Endothelial cell (in vitro differentiated cells): ENCODE measurements around the gene CFAP65. TPM values are rescaled to one million over a fixed set of nuclear protein-coding genes. Genes with fewer than 3 reads are reported as not detected.
A peak's percentile ranks its signal among the peaks of the same experiment; 100 is the strongest.

ENCODE experiments used
- DNase-seq: peaks from one replicate; pipeline ENCODE4 v3.0.0; 2021; ENCODE audit warnings: low spot score
- H3K27ac Mint-ChIP-seq: one replicate; pipeline ENCODE4 v1.8.0; 2021; ENCODE audit warnings: mixed read lengths, inconsistent platforms; ENCODE audit not compliant: unreplicated experiment
- H3K27me3 Mint-ChIP-seq: one replicate; pipeline ENCODE4 v1.8.0; 2021; ENCODE audit warnings: mild to moderate bottlenecking, moderate library complexity, mixed read lengths, inconsistent platforms; ENCODE audit not compliant: unreplicated experiment
- H3K36me3 Mint-ChIP-seq: one replicate; pipeline ENCODE4 v1.8.0; 2021; ENCODE audit warnings: mild to moderate bottlenecking, low read depth, mixed read lengths, inconsistent platforms; ENCODE audit not compliant: unreplicated experiment
- H3K4me1 Mint-ChIP-seq: one replicate; pipeline ENCODE4 v1.8.0; 2021; ENCODE audit warnings: mild to moderate bottlenecking, mixed read lengths, inconsistent platforms; ENCODE audit not compliant: unreplicated experiment
- H3K4me3 Mint-ChIP-seq: one replicate; pipeline ENCODE4 v1.8.0; 2021; ENCODE audit warnings: mild to moderate bottlenecking, mixed read lengths, inconsistent platforms; ENCODE audit not compliant: unreplicated experiment
- H3K9me3 Mint-ChIP-seq: one replicate; pipeline ENCODE4 v1.8.0; 2021; ENCODE audit warnings: mixed read lengths, inconsistent platforms; ENCODE audit not compliant: unreplicated experiment
- long read RNA-seq: library from polyadenylated mRNA; unstranded; transcript quantifications from one replicate; pipeline ENCODE4 v2.0.0, GENCODE V29; 2020; ENCODE audit not compliant: unreplicated experiment
- total RNA-seq: library from RNA; stranded (reverse); fragmentation: NEBNext Ultra II Directional; extraction: Animal tissue kit (Norgen Biotek cat#: 25700); gene quantifications from one replicate; pipeline ENCODE4 v1.2.1, GENCODE V29; 2021; ENCODE audit not compliant: unreplicated experiment
- TF ChIP-seq, protein P1 (sequence below): fragments of 200-600 bp; sonication (generic); IDR thresholded peaks from one replicate; pipeline ENCODE4 v1.5.0; 2021; ENCODE audit warnings: antibody characterized with exemption; ENCODE audit not compliant: unreplicated experiment

CFAP65 gene
- total RNA-seq: 0.59 TPM
- long read RNA-seq: 0 reads

- TF ChIP-seq, protein P1, sequence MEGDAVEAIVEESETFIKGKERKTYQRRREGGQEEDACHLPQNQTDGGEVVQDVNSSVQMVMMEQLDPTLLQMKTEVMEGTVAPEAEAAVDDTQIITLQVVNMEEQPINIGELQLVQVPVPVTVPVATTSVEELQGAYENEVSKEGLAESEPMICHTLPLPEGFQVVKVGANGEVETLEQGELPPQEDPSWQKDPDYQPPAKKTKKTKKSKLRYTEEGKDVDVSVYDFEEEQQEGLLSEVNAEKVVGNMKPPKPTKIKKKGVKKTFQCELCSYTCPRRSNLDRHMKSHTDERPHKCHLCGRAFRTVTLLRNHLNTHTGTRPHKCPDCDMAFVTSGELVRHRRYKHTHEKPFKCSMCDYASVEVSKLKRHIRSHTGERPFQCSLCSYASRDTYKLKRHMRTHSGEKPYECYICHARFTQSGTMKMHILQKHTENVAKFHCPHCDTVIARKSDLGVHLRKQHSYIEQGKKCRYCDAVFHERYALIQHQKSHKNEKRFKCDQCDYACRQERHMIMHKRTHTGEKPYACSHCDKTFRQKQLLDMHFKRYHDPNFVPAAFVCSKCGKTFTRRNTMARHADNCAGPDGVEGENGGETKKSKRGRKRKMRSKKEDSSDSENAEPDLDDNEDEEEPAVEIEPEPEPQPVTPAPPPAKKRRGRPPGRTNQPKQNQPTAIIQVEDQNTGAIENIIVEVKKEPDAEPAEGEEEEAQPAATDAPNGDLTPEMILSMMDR: no peak
- Mint-ChIP-seq H3K36me3 (no peaks in the 10 kb centered on the region), H3K4me3 (peak within 1 kb of the TSS; percentile 95), H3K4me1 (peaks cover 14% of the 10 kb centered on the region), H3K27me3 (no peaks in the 10 kb centered on the region), H3K27ac (peak within 1 kb of the TSS; percentile 57), H3K9me3 (no peaks in the 10 kb centered on the region)
- DNase-seq: peak; percentile 64
Measured at GRCh38 chr2:219041252-219041651, at the start of gene CFAP65. CFAP65 (minus strand) TSS chr2:219041516; CDS start chr2:219039048, 2,468 bp downstream.

GRCh38 chr2:219090436-219091299 is 49.4 kb upstream of the CFAP65 start:
- Mint-ChIP-seq H3K4me3 (no peak overlapping the region), H3K27ac (no peak overlapping the region), H3K36me3 (no peaks in the 10 kb centered on the region), H3K9me3 (no peaks in the 10 kb centered on the region), H3K4me1 (peaks cover 22% of the 10 kb centered on the region), H3K27me3 (no peaks in the 10 kb centered on the region)
- DNase-seq: no peak
- TF ChIP-seq, protein P1: no peak

DNA sequence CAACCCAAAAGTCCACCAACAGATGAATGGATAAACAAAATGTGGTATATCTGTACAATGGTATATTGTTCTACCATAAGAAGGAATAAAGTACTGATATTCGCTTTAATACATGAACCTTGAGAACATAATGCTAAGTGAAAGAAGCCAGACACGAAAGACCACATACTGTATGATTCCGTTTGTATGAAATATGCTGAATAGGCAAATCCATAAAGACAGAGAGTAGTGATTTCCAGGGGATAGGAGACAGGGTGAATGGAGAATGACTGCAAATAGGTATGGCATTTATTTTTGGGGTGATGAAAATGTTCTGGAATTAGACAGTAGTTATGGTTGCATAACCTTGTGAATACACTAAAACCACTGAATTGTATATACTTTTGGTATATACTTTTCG is 48.0 kb upstream of the CFAP65 start:
- DNase-seq: no peak
- H3K9me3 Mint-ChIP-seq: no peaks in the 10 kb centered on the region
- TF ChIP-seq, protein P1: no peak
- no peaks in the 10 kb centered on the region for H3K36me3 Mint-ChIP-seq
- H3K27me3 Mint-ChIP-seq: no peaks in the 10 kb centered on the region
- no peak overlapping the region for H3K4me3 Mint-ChIP-seq
- H3K27ac Mint-ChIP-seq: no peak overlapping the region
- peaks cover 15% of the 10 kb centered on the region for H3K4me1 Mint-ChIP-seq

- no peak for DNase-seq
- Mint-ChIP-seq H3K4me3 (no peak overlapping the region), H3K27ac (no peak overlapping the region), H3K27me3 (no peaks in the 10 kb centered on the region), H3K9me3 (no peaks in the 10 kb centered on the region), H3K4me1 (peaks cover 2% of the 10 kb centered on the region), H3K36me3 (no peaks in the 10 kb centered on the region)
- TF ChIP-seq, protein P1: no peak
Measured at GRCh38 chr2:219087848-219088247, 46.5 kb upstream of the CFAP65 start.

DNA sequence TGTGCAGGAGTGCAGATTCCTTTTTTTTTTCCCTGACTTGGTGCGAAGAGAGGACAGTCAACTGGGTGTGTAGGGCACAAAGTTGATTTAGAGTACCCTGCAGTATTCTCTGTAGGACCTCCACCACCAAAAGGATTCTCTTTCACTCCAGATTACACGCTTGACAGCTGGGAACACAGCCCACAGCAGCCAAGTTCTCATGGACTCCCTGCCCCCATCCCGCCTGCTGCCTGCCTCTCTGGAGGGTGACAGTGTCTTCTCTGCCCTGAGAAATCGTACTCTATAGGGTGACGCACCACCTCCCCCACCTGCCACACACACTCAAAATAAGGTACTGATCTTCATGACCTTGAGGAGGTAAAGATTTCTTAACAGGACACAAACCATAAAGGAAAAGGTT is 46.0 kb upstream of the CFAP65 start:
- Mint-ChIP-seq H3K9me3 (no peaks in the 10 kb centered on the region), H3K4me1 (peaks cover 2% of the 10 kb centered on the region), H3K27ac (no peak overlapping the region), H3K27me3 (no peaks in the 10 kb centered on the region), H3K36me3 (no peaks in the 10 kb centered on the region), H3K4me3 (no peak overlapping the region)
- DNase-seq: no peak
- TF ChIP-seq, protein P1: no peak
